GM06990 (cell line): ENCODE data around the gene ARF3.

Source experiments
- DNase-seq: peaks from one replicate; pipeline ENCODE4 v3.0.0-alpha.2; 2011; ENCODE audit not compliant: insufficient read length; ENCODE audit errors: extremely low read depth
- H3K27me3 ChIP-seq: replicated peaks from 2 replicates; pipeline ENCODE4 v1.6.0; 2011; ENCODE audit warnings: low read length; ENCODE audit not compliant: control insufficient read depth, insufficient read depth
- H3K36me3 ChIP-seq: 2 replicates; pipeline ENCODE4 v1.5.1; 2011; ENCODE audit warnings: low read length; ENCODE audit not compliant: control insufficient read depth, insufficient read depth
- H3K4me3 ChIP-seq: replicated peaks from 2 replicates; pipeline ENCODE4 v1.5.1; 2011; ENCODE audit warnings: low read depth, mild to moderate bottlenecking, control low read depth, low read length
- TF ChIP-seq, protein P1 (sequence below): IDR thresholded peaks from 2 replicates; pipeline ENCODE4 v1.5.1; 2011; ENCODE audit warnings: low read length, control low read depth, mild to moderate bottlenecking, inconsistent platforms; ENCODE audit not compliant: insufficient read depth, poor library complexity, severe bottlenecking

The ARF3 gene

DNA sequence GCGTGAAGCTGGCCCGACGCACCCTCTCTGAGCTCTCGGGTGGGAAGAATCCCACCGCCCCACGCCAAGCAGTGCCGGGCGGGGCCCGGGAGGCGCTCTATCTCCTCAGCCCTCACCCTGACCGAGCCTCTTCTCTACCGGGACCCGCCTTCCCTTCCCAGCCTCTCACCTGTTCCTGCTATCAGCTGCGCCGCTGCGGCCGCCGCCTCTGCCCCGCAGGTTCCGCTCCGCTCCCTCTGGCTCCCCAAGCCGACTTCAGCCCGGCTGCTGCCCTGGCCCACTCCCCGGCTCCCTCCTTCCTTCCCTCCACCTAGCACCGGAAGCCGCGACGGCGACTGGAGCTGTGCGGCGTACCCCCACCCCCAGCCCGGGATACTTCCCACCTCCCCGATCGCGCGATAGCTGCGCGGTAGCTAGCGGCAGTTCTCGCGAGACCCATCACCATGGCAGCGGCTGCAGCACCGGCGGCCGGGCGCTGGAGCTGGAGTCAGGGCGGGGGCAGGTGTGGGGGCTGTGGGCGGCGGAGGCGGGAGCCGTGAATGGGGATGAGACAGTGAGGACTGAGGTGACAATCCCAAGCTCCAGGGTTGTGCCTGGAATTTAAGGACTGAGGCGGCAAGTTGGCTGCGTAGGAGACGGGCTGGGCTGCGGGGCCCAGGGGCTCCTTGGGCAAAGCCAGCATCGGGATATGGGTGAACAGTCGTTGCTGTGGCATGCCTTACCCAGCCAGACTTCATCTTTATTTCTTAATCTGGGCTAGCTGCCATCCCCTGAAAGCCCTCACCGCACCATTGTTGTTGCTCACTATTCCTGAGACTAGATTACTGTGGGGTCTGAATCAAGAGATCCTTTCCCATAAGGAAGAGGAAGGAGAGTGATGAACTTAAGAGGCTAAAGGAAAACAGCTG, at the start of gene ARF3:
TSS of gene ARF3 (minus strand) at position 347 of the 908 bp plus-strand sequence. CDS start 16,392 bp downstream, outside the sequence.
- DNase-seq: peak; percentile 92
- TF ChIP-seq, protein P1, sequence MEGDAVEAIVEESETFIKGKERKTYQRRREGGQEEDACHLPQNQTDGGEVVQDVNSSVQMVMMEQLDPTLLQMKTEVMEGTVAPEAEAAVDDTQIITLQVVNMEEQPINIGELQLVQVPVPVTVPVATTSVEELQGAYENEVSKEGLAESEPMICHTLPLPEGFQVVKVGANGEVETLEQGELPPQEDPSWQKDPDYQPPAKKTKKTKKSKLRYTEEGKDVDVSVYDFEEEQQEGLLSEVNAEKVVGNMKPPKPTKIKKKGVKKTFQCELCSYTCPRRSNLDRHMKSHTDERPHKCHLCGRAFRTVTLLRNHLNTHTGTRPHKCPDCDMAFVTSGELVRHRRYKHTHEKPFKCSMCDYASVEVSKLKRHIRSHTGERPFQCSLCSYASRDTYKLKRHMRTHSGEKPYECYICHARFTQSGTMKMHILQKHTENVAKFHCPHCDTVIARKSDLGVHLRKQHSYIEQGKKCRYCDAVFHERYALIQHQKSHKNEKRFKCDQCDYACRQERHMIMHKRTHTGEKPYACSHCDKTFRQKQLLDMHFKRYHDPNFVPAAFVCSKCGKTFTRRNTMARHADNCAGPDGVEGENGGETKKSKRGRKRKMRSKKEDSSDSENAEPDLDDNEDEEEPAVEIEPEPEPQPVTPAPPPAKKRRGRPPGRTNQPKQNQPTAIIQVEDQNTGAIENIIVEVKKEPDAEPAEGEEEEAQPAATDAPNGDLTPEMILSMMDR: no peak
- H3K36me3 ChIP-seq: peaks cover 1% of the 10 kb centered on the region; the same call in 1 of the 2 replicates
- no peaks in the 10 kb centered on the region for H3K27me3 ChIP-seq
- H3K4me3 ChIP-seq: peak within 1 kb of the TSS; percentile 80

DNA sequence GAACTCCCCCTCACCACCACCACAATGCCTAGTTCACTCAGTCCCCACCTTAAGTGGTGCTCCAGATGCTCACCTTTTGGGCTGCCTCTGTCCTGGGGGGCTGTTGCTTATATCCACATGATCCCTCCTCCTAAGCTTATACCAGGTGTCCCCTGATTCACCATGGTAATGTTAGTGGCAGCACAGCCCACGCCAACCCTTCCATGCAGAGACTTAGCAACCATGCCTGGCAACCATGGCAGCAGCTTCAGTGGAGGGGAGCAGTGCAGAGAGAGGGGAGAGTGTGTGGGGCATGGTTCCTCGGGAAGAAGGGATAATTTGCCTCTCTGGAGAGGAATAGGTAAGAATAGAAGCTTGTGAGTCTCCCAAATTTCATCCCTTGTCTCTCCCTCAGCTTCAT, 43.1 kb upstream of the ARF3 start:
- Histone ChIP-seq H3K4me3 (no peak overlapping the region), H3K36me3 (peaks cover 21% of the 10 kb centered on the region), H3K27me3 (peaks cover 1% of the 10 kb centered on the region; the same call in 1 of the 2 replicates)
- DNase-seq: no peak
- TF ChIP-seq, protein P1: no peak

DNA sequence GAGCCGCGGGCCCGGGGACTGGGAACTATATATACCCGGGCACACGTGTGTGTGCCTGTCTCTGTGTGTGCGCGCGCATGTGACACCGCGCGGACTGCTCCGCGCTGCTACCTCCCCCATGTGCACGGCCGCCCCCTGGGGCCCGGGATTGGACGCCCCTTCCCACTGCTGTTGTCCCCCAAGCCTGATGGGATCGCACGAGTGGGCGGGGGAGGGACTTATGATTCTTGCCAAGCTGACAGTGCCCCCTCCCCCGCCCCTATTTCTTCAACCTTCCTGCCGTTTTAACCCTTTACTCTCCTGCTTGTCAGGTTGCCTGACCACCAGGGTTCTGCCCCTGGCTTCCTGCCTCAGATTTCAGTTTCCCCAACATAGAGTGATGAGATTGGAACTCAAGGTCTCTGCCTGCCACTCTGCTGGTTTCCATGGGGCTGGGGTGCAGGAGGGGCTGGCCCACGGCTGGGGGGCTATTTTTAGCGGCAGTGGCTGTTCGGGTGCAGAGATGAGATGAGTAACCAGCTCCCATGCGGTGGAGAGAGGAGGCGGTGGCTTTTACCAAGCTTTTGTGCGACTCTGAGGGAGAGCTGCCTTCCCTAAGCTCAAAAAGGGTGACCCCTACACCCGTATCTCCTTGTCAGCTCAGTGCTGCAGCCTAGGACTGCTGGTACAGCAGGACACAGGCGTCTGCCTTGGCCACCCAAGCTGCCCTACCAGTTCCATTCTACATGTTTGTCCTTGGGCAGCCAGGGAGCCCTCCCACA, 42.3 kb upstream of the ARF3 start, which contains the start of gene DDN:
TSS of gene DDN (minus strand) at position 5 of the 761 bp plus-strand sequence. CDS start 88 bp downstream, outside the sequence.
- Histone ChIP-seq H3K36me3 (peaks cover 17% of the 10 kb centered on the region), H3K27me3 (peaks cover 1% of the 10 kb centered on the region; the same call in 1 of the 2 replicates), H3K4me3 (peak within 1 kb of the TSS; percentile 61)
- peak; percentile 82 for DNase-seq
- TF ChIP-seq, protein P1: peak; percentile 20

DNA sequence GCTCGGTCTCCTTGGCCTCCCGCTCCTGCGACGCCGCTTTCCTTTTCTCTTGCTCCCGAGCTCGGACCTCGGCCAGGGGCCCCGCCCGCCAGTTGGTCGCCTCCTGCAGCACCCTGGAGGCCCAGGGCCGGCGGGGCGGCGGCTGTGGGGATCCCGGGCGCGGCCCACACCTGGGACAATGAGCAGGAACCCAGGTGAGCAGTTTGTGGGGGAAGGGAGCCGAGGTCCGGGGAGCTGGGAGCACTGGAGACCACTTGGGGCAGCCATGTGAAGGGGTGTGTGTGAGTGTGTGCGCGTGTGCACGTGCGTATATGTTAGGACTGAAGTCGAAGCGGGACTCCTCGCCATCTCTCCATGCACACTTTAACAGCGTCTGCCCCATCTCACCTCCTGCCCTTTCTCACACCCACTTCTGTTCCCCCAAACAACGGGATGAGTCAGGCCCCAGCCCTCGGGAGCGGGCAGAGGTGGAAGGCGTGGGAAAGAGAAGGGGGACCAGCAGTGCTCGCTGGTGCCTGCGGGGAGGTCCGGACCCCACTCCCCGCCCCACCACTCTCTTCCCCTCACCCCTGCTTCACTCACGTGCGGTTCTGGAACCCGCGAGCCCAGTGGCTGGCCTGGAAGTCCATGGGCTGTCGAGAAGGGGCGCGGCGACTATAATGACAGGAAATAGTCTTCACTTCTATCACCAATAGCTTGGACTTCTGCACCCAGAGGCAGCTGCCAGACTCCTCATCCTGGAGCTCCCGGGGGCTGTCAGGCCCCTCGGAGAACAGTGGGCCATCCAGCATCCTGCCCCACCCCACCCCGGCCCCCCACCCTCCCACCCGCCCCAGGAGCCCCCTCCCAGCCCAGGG, 41.4 kb upstream of the ARF3 start:
- TF ChIP-seq, protein P1: no peak
- H3K27me3 ChIP-seq: peaks cover 1% of the 10 kb centered on the region
- peaks cover 14% of the 10 kb centered on the region for H3K36me3 ChIP-seq
- no peak for DNase-seq
- H3K4me3 ChIP-seq: peak overlapping the region; percentile 61
